GM08714 (cell line): ENCODE measurements around the gene KEL.
A peak's percentile ranks its signal among the peaks of the same experiment; 100 is the strongest.
"Not testable (repeated sequence)": the region's sequence is repeated elsewhere in the genome, so short reads cannot be mapped to it uniquely, and the experiment has no call there.

Experiments used
- H3K4me3 ChIP-seq: fragments of 200-500 bp; sonication (Bioruptor generic); 2 replicates; pipeline ENCODE4 v1.5.1; 2014; ENCODE audit warnings: mild to moderate bottlenecking, low read length, inconsistent platforms
- ZNF274 ChIP-seq: IDR thresholded peaks from 2 replicates; pipeline ENCODE4 v1.6.1; 2012; ENCODE audit warnings: mild to moderate bottlenecking, low read depth, low read length

KEL gene, protein sequence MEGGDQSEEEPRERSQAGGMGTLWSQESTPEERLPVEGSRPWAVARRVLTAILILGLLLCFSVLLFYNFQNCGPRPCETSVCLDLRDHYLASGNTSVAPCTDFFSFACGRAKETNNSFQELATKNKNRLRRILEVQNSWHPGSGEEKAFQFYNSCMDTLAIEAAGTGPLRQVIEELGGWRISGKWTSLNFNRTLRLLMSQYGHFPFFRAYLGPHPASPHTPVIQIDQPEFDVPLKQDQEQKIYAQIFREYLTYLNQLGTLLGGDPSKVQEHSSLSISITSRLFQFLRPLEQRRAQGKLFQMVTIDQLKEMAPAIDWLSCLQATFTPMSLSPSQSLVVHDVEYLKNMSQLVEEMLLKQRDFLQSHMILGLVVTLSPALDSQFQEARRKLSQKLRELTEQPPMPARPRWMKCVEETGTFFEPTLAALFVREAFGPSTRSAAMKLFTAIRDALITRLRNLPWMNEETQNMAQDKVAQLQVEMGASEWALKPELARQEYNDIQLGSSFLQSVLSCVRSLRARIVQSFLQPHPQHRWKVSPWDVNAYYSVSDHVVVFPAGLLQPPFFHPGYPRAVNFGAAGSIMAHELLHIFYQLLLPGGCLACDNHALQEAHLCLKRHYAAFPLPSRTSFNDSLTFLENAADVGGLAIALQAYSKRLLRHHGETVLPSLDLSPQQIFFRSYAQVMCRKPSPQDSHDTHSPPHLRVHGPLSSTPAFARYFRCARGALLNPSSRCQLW

DNA sequence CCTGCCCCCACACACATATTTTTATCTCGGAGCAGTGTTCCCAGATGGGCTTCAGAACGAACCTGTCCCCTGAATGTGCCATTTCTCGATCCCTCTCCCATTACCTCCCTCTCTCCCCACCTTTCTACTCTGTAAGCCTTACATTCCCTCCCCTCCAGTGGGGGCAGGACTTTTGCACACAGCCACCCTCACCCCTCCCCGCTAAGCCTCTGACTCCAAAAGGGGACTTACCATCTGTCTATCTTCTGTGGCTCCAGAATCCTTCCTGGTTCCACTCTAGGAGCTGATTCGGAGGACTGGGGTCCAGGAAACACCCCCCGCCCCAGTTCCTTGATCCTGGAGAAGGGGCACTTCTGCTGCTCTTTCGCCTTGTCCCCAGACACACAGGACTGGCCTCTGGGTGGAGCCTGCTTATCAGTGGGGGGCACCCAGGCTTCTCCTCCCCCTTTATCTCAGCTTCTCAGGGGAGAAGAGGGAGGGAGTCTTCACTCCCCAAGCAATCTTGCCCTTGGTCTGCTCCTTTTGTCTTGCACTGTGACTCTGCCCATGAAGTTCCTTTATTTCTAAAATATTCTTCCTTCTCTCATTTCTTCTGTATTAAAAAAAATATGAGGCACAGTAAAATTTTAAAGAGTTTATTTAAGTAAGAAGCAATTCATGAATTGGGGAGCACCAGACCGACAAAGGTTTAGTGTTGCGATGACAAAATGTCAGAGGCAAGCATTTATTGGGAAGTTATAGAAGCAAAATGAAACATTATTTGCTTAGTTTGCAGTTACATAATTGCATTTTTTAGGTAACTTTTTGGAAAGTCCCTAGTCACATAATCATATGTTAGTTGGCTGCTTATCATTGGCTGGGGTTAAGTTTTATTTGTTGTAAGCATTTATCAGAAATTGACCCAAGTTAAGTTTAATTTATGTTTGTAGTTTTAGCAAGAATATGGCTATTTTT, at the start of gene KEL:
Gene KEL (minus strand): TSS at position 391 of the 954 bp plus-strand sequence. CDS start 157 bp downstream, at position 234.
- no peak within 1 kb of the TSS for H3K4me3 ChIP-seq
- no peak for TF ChIP-seq ZNF274

- no peak overlapping the region for H3K4me3 ChIP-seq
- TF ChIP-seq ZNF274 = no peak
Measured at GRCh38 chr7:143008007-143008901, 46.1 kb upstream of the KEL start.

DNA sequence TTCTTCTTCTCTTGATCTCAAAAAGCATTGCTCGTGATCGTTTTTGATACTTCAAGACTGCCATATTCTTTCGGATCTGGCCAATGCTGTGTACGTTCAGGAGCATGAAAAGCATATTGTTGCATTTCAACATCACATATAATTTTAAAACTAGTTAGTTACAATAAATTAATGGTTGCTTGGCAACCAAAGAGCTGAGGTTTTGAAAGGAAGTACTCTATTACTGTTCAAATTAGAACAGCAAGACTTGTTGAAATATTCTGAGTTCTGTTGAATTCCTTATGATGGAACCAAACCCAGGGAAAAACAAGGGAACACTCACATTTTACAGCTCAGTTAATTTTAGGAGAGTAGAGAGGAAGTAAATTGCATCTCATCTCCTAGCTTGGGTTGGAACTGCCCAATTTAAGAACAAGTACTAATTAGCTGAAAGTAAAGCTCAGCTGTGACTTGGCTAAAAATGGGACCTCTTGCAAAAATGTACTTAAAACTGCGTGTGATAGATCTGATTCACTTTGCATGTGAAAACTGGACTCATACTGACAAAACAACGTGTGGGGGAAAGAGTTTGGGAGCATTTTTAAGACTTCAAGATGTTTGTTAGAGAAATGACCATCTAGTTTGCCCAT, 43.6 kb upstream of the KEL start:
- TF ChIP-seq ZNF274 = no peak
- no peak overlapping the region for H3K4me3 ChIP-seq

DNA sequence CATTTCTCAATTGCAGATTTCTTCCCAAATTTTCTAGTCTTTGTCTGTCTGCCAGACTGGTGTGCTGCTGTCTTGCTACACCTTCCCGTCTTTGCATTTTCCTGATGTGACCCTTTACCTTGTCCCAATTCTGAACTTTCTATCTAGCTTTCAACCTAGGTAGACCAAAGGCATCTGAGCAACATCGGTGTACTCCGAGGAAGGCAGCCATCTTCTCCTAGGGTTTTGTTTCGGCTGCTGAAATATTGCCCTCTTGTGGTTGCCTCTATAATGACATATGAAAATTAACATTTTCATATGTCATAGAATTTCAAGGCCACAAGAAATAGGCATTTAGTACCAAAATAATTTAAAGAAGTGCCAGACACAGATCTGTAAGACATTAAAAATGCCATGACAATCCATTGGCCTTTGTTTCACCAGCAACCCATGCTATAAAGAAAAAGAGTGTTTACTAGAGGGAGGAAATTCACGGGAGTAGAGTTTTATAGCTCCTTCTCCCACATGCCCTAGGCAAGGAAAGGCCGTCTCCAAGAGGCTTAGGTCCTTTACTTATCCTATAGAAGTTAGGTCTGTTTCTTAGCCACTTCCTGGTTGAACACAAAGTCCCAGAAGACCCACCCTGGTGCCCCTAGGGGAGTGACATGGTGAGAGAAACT, 41.4 kb upstream of the KEL start:
- TF ChIP-seq ZNF274 = no peak
- peak overlapping the region; percentile 23; the same call in 1 of the 2 replicates for H3K4me3 ChIP-seq

GRCh38 chr7:143002898-143003297, 40.7 kb upstream of the KEL start:
- TF ChIP-seq ZNF274 = no peak
- no peak overlapping the region; the same call in 1 of the 2 replicates for H3K4me3 ChIP-seq

DNA sequence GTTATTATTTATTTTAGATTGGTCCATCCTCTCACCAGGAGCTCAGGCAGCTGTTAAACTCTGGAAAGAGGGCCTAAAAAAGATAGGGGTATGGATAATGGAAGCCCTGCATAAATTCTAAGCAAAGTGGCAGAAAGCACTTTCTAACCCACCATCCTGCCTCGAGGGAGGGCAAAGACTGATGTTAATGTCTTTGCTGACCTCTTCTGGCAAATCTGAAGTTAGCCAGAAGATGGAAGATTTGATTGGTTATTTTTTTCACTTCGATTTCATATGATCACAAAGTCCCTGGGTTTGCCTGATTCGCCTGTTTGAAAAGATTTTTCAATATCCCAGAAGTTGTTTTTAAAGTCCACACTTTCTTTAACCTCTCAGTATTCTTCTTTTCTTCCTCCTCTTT, 39.9 kb upstream of the KEL start:
- H3K4me3 ChIP-seq = no peak overlapping the region
- TF ChIP-seq ZNF274 = no peak

GRCh38 chr7:143000648-143001047, 38.5 kb upstream of the KEL start:
- H3K4me3 ChIP-seq = no peak overlapping the region
- no peak for TF ChIP-seq ZNF274

- TF ChIP-seq ZNF274 = no peak
Measured at GRCh38 chr7:142999793-143000192, 37.6 kb upstream of the KEL start.

GRCh38 chr7:142998966-142999365, 36.8 kb upstream of the KEL start:
- TF ChIP-seq ZNF274 = no peak
- no peak overlapping the region for H3K4me3 ChIP-seq

More at GRCh38 chr7:142999793-143000192, 37.6 kb upstream of the KEL start:
- no peak overlapping the region for H3K4me3 ChIP-seq

DNA sequence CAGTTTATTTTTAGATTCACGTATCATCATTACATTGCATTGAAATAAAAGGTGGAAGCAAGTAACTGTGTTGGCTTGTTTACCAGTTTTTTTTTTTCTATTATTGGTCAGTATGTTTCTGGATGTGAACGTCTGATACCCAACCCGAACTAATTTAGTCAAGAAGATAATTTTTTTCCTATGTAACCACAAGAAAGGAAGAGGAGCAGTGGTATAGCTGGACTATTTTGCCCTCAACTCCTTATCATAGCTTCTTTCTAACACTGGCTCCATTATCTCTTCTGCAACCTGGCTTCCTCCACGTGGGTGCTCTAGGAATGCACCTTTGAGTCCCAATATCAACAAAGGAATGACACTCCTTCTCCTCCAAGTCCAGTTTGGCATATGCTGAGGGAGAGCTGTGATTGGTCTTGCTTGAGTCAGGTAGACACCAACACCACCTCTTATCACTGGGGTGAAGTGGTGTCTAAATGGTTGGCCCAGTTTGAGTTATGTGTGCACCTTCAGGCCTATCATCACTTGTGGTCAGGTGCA, 35.4 kb upstream of the KEL start:
- no peak for TF ChIP-seq ZNF274
- H3K4me3 ChIP-seq = no peak overlapping the region

- H3K4me3 ChIP-seq = no peak overlapping the region
- TF ChIP-seq ZNF274 = no peak
Measured at GRCh38 chr7:142992427-142992826, 30.3 kb upstream of the KEL start.

DNA sequence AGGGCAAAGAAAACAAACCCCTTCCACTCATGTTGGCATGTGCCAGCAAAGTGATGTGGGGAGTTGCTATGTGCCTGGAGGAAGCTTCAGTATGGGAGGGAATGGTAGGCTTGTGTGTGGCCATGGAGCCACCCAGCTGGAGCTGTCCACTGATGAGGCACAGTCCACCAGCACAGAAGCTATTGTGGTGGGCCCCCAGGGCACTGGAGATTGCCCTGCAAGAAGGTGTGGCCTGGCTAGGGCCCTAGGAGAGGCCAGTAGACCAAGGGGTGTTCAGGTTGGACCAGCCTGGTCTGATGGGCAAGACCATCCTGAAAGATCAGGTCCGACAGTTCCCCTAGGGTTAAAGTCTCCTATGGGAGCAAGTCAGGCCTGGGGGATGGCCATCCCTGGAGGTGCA, 22.1 kb upstream of the KEL start:
- no peak for TF ChIP-seq ZNF274
- H3K4me3 ChIP-seq = no peak overlapping the region

DNA sequence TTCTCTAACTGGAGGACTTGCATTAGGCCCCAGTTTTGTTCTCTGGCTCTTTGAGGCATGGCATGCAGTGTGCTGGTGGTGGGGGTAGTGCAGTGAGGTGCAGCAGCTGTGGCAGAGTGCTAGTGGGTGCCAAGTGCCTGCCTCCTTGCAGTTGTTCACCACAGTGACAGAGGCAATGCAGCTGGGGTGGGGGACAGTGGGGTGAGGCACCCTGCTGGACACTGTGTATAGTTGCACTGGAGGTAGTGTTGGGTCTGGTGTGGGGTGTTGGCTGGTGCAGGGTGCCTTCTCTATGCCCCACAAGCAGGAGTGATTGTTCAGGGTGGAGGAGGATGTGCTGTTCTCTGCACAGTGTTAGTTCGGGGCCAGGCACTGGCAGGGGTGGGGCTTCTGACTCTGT, 21.7 kb upstream of the KEL start:
- no peak for TF ChIP-seq ZNF274
- no peak overlapping the region for H3K4me3 ChIP-seq

DNA sequence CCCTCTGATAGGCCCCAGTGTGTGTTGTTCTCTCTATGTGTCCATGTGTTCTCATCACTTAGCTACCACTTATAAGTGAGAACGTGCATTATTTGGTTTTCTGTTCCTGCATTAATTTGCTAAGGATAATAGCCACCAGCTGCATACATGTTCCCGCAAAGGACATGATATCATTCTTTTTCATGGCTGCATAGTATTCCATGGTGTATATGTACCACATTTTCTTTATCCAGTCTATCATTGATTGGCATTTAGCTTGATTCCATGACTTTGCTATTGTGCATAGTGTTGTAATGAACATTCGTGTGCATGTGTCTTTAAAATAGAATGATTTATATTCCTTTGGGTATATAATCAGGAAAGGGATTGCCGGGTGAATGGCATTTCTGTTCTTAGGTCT, 16.2 kb upstream of the KEL start:
- not testable (repeated sequence) for H3K4me3 ChIP-seq
